Measurements from ENCODE around the gene SPOCK1.

Gene SPOCK1

GRCh38 chr5:137403869-137404268, 95.3 kb downstream of the SPOCK1 start:
- ChIA-PET POLR2A (no interaction called here), CTCF (no interaction called here)
- TF ChIP-seq, protein P1, sequence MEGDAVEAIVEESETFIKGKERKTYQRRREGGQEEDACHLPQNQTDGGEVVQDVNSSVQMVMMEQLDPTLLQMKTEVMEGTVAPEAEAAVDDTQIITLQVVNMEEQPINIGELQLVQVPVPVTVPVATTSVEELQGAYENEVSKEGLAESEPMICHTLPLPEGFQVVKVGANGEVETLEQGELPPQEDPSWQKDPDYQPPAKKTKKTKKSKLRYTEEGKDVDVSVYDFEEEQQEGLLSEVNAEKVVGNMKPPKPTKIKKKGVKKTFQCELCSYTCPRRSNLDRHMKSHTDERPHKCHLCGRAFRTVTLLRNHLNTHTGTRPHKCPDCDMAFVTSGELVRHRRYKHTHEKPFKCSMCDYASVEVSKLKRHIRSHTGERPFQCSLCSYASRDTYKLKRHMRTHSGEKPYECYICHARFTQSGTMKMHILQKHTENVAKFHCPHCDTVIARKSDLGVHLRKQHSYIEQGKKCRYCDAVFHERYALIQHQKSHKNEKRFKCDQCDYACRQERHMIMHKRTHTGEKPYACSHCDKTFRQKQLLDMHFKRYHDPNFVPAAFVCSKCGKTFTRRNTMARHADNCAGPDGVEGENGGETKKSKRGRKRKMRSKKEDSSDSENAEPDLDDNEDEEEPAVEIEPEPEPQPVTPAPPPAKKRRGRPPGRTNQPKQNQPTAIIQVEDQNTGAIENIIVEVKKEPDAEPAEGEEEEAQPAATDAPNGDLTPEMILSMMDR (IDR thresholded peaks at IDR 0.05; ENCODE audit: insufficient read depth, low read length, missing control alignments), result no peak
- no peak for DNase-seq (ENCODE audit: low read depth, low spot score)
- H3K4me3 ChIP-seq (ENCODE audit: low read depth, low read length), result no peak overlapping the region

- ChIA-PET POLR2A (no interaction called here), CTCF (no interaction called here)
- DNase-seq (ENCODE audit: low read depth, low spot score), result no peak
- H3K4me3 ChIP-seq (ENCODE audit: low read depth, low read length), result no peak overlapping the region
- TF ChIP-seq, protein P1 (IDR thresholded peaks at IDR 0.05; ENCODE audit: insufficient read depth, low read length, missing control alignments), result no peak
These were observed 96.5 kb downstream of the SPOCK1 start for GRCh38 chr5:137402436-137403187.

DNA sequence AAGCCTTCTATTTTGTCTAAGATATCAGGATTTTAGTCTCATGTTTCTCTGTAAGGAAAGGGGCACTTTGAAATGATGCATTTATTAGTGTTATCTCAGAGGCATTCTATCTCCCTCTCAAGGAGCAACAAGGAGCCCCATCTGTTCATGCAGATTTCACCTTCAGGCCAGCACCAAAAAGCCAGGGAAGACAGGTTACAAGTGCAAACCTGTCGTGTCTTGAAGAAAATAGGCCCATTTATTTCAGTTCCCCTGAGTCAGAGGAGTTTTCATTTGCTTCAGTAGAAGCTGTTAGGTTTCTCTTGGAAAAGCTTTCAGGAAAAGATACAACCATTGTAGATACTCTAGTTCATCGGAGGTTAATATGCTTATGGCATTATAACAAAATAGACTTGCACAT, 97.2 kb downstream of the SPOCK1 start:
- POLR2A ChIA-PET, result no interaction called here
- H3K4me3 ChIP-seq (ENCODE audit: low read depth, low read length), result no peak overlapping the region
- TF ChIP-seq, protein P1 (IDR thresholded peaks at IDR 0.05; ENCODE audit: insufficient read depth, low read length, missing control alignments), result no peak
- DNase-seq (ENCODE audit: low read depth, low spot score), result no peak
- CTCF ChIA-PET, result interaction anchor here (1.0 kb wide), 1 partner anchor 95 kb away, joined by 3 read pairs; no protein-coding TSS in a partner anchor

- POLR2A ChIA-PET, result no interaction called here
- DNase-seq (ENCODE audit: low read depth, low spot score), result no peak
- no peak overlapping the region for H3K4me3 ChIP-seq (ENCODE audit: low read depth, low read length)
- CTCF ChIA-PET, result no interaction called here
- TF ChIP-seq, protein P1 (IDR thresholded peaks at IDR 0.05; ENCODE audit: insufficient read depth, low read length, missing control alignments), result no peak
These were observed 98.6 kb downstream of the SPOCK1 start for GRCh38 chr5:137400571-137400970.

DNA sequence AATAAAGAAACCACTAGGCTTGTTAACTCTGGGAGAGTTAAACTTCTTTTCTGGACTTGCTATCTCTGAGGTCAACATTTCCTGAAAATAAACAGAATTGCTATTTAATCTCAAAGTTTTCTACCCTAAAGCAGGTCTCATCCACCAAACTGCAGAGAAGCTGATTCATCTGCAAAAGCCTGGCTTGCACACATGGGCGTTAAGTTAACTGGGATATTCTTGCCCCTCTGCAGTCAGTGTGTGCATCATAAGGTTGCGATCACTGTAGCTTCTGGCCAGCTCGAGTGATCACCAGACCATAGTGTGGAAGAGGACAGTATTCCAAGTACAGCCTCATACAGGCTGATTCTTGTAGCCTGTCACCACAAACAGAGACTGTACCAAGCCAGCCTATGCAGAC, 99.2 kb downstream of the SPOCK1 start:
- DNase-seq (ENCODE audit: low read depth, low spot score), result no peak
- no peak overlapping the region for H3K4me3 ChIP-seq (ENCODE audit: low read depth, low read length)
- TF ChIP-seq, protein P1 (IDR thresholded peaks at IDR 0.05; ENCODE audit: insufficient read depth, low read length, missing control alignments), result no peak
- ChIA-PET CTCF (interaction anchor here (0.7 kb wide), 1 partner anchor 79 kb away, joined by 3 read pairs; no protein-coding TSS in a partner anchor), POLR2A (no interaction called here)

DNA sequence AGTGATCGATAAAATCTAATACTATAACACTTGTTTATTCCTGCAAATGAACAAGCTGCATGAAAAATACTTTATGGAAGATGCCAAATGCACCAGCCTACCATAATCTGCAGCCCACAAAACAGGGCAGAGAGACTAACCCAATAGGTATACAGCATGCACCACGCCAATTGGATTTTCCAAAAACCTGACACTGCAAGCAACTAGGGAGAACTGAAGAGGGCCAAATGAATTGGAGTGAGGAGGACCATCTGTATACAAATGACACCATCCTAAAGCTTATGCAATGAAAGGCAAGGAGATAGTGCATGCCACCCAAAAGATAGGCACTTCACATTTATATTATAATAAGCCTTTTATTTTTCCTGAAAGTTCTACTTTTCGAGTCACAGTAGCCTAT, 100.4 kb downstream of the SPOCK1 start:
- CTCF ChIA-PET, result no interaction called here

More for the DNA sequence above, 100.4 kb downstream of the SPOCK1 start:
- no peak overlapping the region for H3K4me3 ChIP-seq (ENCODE audit: low read depth, low read length)
- no peak for DNase-seq (ENCODE audit: low read depth, low spot score)
- POLR2A ChIA-PET, result no interaction called here
- TF ChIP-seq, protein P1 (IDR thresholded peaks at IDR 0.05; ENCODE audit: insufficient read depth, low read length, missing control alignments), result no peak
